IPS-NIHi7 (cell line): Measurements from ENCODE around the gene ACTG2.
"Not testable (repeated sequence)": the region's sequence is repeated elsewhere in the genome, so short reads cannot be mapped to it uniquely, and the experiment has no call there.

ENCODE experiments used
- DNase-seq: peaks from one replicate; pipeline ENCODE4 v3.0.0; 2012; ENCODE audit warnings: mixed read lengths; ENCODE audit errors: extremely low spot score

The ACTG2 gene

GRCh38 chr2:73892631-73893329 lies at the start of gene ACTG2:
Gene ACTG2, plus strand, starts transcription at chr2:73893008. Its CDS starts 8,304 bp downstream, at chr2:73901312.
- DNase-seq = no peak

GRCh38 chr2:73844087-73844486 lies 48.7 kb upstream of the ACTG2 start:
- no peak for DNase-seq

GRCh38 chr2:73850009-73850408 lies 42.8 kb upstream of the ACTG2 start:
- DNase-seq = no peak

- DNase-seq = peak; percentile 27
These were observed 41.5 kb upstream of the ACTG2 start for GRCh38 chr2:73851274-73851673.

GRCh38 chr2:73852020-73852419 lies 40.8 kb upstream of the ACTG2 start:
- no peak for DNase-seq

- no peak for DNase-seq
These were observed 37.3 kb upstream of the ACTG2 start for GRCh38 chr2:73855526-73855925.

- DNase-seq = no peak
These were observed 36.6 kb upstream of the ACTG2 start for GRCh38 chr2:73856214-73856613.

- DNase-seq = no peak
These were observed 32.9 kb upstream of the ACTG2 start for GRCh38 chr2:73859721-73860586.

- no peak for DNase-seq
These were observed 29.8 kb upstream of the ACTG2 start for GRCh38 chr2:73862987-73863386.

GRCh38 chr2:73868204-73868978 lies 24.4 kb upstream of the ACTG2 start:
- DNase-seq = no peak

GRCh38 chr2:73870084-73870483 lies 22.7 kb upstream of the ACTG2 start:
- DNase-seq = no peak

- DNase-seq = no peak
These were observed 15.6 kb upstream of the ACTG2 start for GRCh38 chr2:73877071-73877802.

GRCh38 chr2:73877984-73878383 lies 14.8 kb upstream of the ACTG2 start:
- DNase-seq = not testable (repeated sequence)

- no peak for DNase-seq
These were observed 7.4 kb upstream of the ACTG2 start for GRCh38 chr2:73885406-73885805.

GRCh38 chr2:73886357-73886756 lies 6.5 kb upstream of the ACTG2 start:
- DNase-seq = no peak

GRCh38 chr2:73887596-73888353 lies 5.0 kb upstream of the ACTG2 start:
- not testable (repeated sequence) for DNase-seq

- no peak for DNase-seq
These were observed 4.4 kb upstream of the ACTG2 start for GRCh38 chr2:73888388-73888787.

- no peak for DNase-seq
These were observed 3.6 kb upstream of the ACTG2 start for GRCh38 chr2:73889206-73889605.

GRCh38 chr2:73890301-73891092 lies 2.3 kb upstream of the ACTG2 start:
- no peak for DNase-seq
